ENCODE data around the gene SDC1.

DNA sequence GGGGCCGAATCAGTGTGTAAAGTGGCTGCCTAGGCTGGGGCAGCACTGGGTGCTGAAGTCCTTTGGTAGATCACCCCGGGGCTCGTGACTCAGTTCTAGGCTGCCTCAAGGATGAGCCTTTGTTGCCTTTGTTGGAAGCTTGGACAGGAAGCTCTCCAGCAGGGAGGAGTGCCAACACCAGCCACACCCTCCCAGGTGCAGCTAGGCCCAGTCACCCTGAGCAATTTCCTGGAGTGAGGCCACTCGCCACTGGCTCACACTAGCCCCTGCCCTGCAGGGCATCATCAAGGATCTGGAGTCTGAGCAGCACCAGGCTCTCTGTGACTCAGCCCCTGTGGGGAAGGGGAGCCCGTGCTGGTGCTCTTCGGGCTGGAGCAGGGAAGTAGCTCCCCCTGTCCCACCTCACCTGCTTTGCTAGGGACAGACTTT lies 6.7 kb upstream of the SDC1 start:
- TF ChIP-seq SUZ12 (IDR thresholded peaks at IDR 0.05) (no peak), FOXA1 (IDR thresholded peaks at IDR 0.05) (no peak), HDGF (IDR thresholded peaks at IDR 0.05; ENCODE audit: borderline replicate concordance) (no peak), BHLHE40 (IDR thresholded peaks at IDR 0.05; ENCODE audit: borderline replicate concordance) (no peak), L3MBTL2 (conservative IDR thresholded peaks at IDR 0.05) (no peak), ELF4 (IDR thresholded peaks at IDR 0.05) (no peak), SP1 (IDR thresholded peaks at IDR 0.05) (no peak), CTBP1 (IDR thresholded peaks at IDR 0.05; ENCODE audit: borderline replicate concordance) (no peak), TARDBP (IDR thresholded peaks at IDR 0.05) (no peak), ZNF384 (IDR thresholded peaks at IDR 0.05) (no peak), ARNT (IDR thresholded peaks at IDR 0.05) (no peak), FOXK2 (IDR thresholded peaks at IDR 0.05) (no peak), LEF1 (IDR thresholded peaks at IDR 0.05; ENCODE audit: borderline replicate concordance) (no peak), NFRKB (IDR thresholded peaks at IDR 0.05) (no peak)

Data from HEK293T (cell line).